HEK293 (cell line): ENCODE measurements around the gene LCN1.
"Not testable (repeated sequence)": the region's sequence is repeated elsewhere in the genome, so short reads cannot be mapped to it uniquely, and the experiment has no call there.

Source experiments
- CTCF ChIA-PET: fragments of 350-600 bp; formaldehyde crosslinking; extraction: SDS; loops from one replicate; lab custom pipeline; 2021; ENCODE audit warnings: antibody characterized with exemption; lab: Yijun Ruan, JAX
- POLR2A ChIA-PET: fragments of 300-600 bp; formaldehyde crosslinking; extraction: SDS; loops from one replicate; lab custom pipeline; 2020; ENCODE audit warnings: antibody characterized with exemption, inconsistent platforms; lab: Yijun Ruan, JAX
- H3K27ac ChIP-seq: fragments of 200-500 bp; sonication (Bioruptor generic); 2 replicates; pipeline ENCODE4 v1.5.1; 2014; ENCODE audit warnings: low read depth, low read length, control low read depth, inconsistent platforms; ENCODE audit errors: extremely low read depth
- H3K36me3 ChIP-seq, 2 experiments: fragments of 200-500 bp in 1 of 2; sonication (Bioruptor generic) in 1 of 2; 1 replicate in 1 of 2; 2 replicates in 1 of 2; pipeline ENCODE4 v1.5.1; 2014 to 2017; ENCODE audit warnings: inconsistent platforms in 2 of 2, low read length in 2 of 2; ENCODE audit not compliant: control insufficient read depth in 2 of 2, insufficient read depth in 1 of 2
- H3K4me1 ChIP-seq: fragments of 200-500 bp; sonication (Bioruptor generic); 2 replicates; pipeline ENCODE4 v1.5.1; 2014; ENCODE audit warnings: mild to moderate bottlenecking, low read length, inconsistent platforms; ENCODE audit not compliant: control insufficient read depth, insufficient read depth
- H3K4me3 ChIP-seq: 2 replicates; pipeline ENCODE4 v1.5.1; 2011; ENCODE audit warnings: low read depth, mild to moderate bottlenecking, control low read depth, low read length, moderate library complexity
- H3K9me3 ChIP-seq: fragments of 200-500 bp; sonication (Bioruptor generic); 2 replicates; pipeline ENCODE4 v1.5.1; 2014; ENCODE audit warnings: low read depth, low read length, inconsistent platforms; ENCODE audit not compliant: control insufficient read depth, insufficient read depth
- GLIS1 ChIP-seq: fragments of 450-650 bp; formaldehyde crosslinking; IDR thresholded peaks from 2 replicates; pipeline ENCODE4 v1.5.1; 2016; ENCODE audit warnings: missing biosample characterization, missing genetic modification characterization
- MYNN ChIP-seq: fragments of 450-650 bp; formaldehyde crosslinking; IDR thresholded peaks from 2 replicates; pipeline ENCODE4 v1.5.1; 2016; ENCODE audit warnings: missing biosample characterization, missing genetic modification characterization, borderline replicate concordance
- YY1 ChIP-seq: fragments of 450-650 bp; formaldehyde crosslinking; IDR thresholded peaks from 2 replicates; pipeline ENCODE4 v1.5.1; 2018; ENCODE audit warnings: missing biosample characterization, missing genetic modification characterization
- ZFHX2 ChIP-seq: fragments of 450-650 bp; formaldehyde crosslinking; conservative IDR thresholded peaks from 2 replicates; pipeline ENCODE4 v1.5.1; 2016; ENCODE audit warnings: missing biosample characterization, missing genetic modification characterization
- ZNF174 ChIP-seq: fragments of 450-650 bp; formaldehyde crosslinking; IDR thresholded peaks from 2 replicates; pipeline ENCODE4 v1.5.0; 2017; ENCODE audit warnings: missing biosample characterization, mild to moderate bottlenecking, missing genetic modification characterization
- ZNF335 ChIP-seq: fragments of 450-650 bp; formaldehyde crosslinking; conservative IDR thresholded peaks from 2 replicates; pipeline ENCODE4 v1.5.1; 2016; ENCODE audit warnings: missing biosample characterization, missing genetic modification characterization
- ZNF549 ChIP-seq: fragments of 450-650 bp; IDR thresholded peaks from 2 replicates; pipeline ENCODE4 v1.5.1; 2018; ENCODE audit warnings: missing biosample characterization, missing genetic modification characterization, mild to moderate bottlenecking, inconsistent platforms, moderate library complexity
- ZNF555 ChIP-seq: fragments of 450-650 bp; formaldehyde crosslinking; conservative IDR thresholded peaks from 2 replicates; pipeline ENCODE4 v1.5.1; 2017; ENCODE audit warnings: missing biosample characterization, mild to moderate bottlenecking, missing genetic modification characterization, inconsistent platforms
- ZNF623 ChIP-seq: fragments of 450-650 bp; formaldehyde crosslinking; IDR thresholded peaks from 2 replicates; pipeline ENCODE4 v1.5.1; 2016; ENCODE audit warnings: missing biosample characterization, missing genetic modification characterization
- TF ChIP-seq, protein P1 (sequence below): fragments of 450-650 bp; formaldehyde crosslinking; IDR thresholded peaks from 2 replicates; pipeline ENCODE4 v1.5.0; 2017; ENCODE audit warnings: missing biosample characterization, missing genetic modification characterization, borderline replicate concordance
- TF ChIP-seq, protein P2 (sequence below): fragments of 450-650 bp; formaldehyde crosslinking; conservative IDR thresholded peaks from 2 replicates; pipeline ENCODE4 v1.5.1; 2016; ENCODE audit warnings: low read depth, missing biosample characterization, missing genetic modification characterization

LCN1 gene

DNA sequence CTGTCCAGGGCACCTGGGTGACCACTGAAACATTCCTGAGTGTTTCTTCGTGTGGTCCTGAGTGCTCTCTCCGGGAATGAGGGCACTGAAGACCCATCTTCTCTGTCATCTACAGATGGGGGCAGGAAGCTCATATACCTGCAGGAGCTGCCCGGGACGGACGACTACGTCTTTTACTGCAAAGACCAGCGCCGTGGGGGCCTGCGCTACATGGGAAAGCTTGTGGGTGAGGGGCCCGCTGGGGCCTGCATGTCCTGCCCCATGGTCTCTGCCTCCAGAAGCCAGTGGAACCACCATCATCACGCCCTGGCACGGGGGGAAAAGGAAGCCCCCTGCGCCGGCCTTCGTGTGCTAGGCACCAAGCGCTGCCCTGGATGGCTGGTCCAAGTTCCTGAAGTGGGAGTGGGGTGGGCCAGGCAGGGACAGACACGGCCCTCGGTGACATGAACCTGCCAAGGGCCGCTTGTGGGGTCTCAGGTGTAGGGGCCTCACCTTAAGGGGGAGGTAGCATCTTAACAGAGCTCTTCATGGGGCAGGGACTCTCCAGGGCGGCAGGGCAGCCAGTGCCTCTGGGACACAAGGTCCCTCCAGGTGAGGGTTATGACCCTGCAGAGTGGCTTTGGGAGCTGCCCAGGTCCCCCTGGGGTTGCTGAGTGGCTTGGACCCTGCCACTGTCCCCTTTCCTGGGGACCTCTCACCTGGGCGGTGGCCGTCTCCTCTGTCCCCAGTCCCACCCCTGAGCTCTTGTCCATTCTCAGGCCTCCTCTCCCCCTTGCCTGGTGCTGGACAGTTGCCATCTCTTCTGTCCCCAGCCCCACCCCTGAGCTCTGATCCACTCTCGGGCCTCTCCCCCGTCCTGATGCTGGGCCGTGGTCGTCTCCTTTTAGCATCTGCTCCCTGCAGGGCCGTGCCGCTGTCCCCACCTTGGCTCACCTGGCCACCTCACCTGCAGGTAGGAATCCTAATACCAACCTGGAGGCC, 26.8 kb downstream of the LCN1 start:
- no peaks in the 10 kb centered on the region for H3K4me1 ChIP-seq
- TF ChIP-seq ZNF623 (no peak), ZNF174 (no peak), ZNF335 (tag by site-specific recombination) (no peak), ZNF549 (tag by site-specific recombination) (no peak), MYNN (tag by site-specific recombination) (no peak), ZNF555 (tag by site-specific recombination) (no peak)
- TF ChIP-seq, protein P1, sequence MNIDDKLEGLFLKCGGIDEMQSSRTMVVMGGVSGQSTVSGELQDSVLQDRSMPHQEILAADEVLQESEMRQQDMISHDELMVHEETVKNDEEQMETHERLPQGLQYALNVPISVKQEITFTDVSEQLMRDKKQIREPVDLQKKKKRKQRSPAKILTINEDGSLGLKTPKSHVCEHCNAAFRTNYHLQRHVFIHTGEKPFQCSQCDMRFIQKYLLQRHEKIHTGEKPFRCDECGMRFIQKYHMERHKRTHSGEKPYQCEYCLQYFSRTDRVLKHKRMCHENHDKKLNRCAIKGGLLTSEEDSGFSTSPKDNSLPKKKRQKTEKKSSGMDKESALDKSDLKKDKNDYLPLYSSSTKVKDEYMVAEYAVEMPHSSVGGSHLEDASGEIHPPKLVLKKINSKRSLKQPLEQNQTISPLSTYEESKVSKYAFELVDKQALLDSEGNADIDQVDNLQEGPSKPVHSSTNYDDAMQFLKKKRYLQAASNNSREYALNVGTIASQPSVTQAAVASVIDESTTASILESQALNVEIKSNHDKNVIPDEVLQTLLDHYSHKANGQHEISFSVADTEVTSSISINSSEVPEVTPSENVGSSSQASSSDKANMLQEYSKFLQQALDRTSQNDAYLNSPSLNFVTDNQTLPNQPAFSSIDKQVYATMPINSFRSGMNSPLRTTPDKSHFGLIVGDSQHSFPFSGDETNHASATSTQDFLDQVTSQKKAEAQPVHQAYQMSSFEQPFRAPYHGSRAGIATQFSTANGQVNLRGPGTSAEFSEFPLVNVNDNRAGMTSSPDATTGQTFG (tag by site-specific recombination): no peak
- TF ChIP-seq, protein P2, sequence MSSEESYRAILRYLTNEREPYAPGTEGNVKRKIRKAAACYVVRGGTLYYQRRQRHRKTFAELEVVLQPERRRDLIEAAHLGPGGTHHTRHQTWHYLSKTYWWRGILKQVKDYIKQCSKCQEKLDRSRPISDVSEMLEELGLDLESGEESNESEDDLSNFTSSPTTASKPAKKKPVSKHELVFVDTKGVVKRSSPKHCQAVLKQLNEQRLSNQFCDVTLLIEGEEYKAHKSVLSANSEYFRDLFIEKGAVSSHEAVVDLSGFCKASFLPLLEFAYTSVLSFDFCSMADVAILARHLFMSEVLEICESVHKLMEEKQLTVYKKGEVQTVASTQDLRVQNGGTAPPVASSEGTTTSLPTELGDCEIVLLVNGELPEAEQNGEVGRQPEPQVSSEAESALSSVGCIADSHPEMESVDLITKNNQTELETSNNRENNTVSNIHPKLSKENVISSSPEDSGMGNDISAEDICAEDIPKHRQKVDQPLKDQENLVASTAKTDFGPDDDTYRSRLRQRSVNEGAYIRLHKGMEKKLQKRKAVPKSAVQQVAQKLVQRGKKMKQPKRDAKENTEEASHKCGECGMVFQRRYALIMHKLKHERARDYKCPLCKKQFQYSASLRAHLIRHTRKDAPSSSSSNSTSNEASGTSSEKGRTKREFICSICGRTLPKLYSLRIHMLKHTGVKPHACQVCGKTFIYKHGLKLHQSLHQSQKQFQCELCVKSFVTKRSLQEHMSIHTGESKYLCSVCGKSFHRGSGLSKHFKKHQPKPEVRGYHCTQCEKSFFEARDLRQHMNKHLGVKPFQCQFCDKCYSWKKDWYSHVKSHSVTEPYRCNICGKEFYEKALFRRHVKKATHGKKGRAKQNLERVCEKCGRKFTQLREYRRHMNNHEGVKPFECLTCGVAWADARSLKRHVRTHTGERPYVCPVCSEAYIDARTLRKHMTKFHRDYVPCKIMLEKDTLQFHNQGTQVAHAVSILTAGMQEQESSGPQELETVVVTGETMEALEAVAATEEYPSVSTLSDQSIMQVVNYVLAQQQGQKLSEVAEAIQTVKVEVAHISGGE (tag by site-specific recombination): no peak
- H3K4me3 ChIP-seq: no peak overlapping the region
- ChIA-PET POLR2A (interaction anchor here (0.6 kb wide), 1 partner anchor 55 kb away, joined by 4 read pairs; no protein-coding TSS in a partner anchor), CTCF (no interaction called here)
- no peak overlapping the region for H3K27ac ChIP-seq
- H3K9me3 ChIP-seq: no peaks in the 10 kb centered on the region
- no peaks in the 10 kb centered on the region for H3K36me3 ChIP-seq

DNA sequence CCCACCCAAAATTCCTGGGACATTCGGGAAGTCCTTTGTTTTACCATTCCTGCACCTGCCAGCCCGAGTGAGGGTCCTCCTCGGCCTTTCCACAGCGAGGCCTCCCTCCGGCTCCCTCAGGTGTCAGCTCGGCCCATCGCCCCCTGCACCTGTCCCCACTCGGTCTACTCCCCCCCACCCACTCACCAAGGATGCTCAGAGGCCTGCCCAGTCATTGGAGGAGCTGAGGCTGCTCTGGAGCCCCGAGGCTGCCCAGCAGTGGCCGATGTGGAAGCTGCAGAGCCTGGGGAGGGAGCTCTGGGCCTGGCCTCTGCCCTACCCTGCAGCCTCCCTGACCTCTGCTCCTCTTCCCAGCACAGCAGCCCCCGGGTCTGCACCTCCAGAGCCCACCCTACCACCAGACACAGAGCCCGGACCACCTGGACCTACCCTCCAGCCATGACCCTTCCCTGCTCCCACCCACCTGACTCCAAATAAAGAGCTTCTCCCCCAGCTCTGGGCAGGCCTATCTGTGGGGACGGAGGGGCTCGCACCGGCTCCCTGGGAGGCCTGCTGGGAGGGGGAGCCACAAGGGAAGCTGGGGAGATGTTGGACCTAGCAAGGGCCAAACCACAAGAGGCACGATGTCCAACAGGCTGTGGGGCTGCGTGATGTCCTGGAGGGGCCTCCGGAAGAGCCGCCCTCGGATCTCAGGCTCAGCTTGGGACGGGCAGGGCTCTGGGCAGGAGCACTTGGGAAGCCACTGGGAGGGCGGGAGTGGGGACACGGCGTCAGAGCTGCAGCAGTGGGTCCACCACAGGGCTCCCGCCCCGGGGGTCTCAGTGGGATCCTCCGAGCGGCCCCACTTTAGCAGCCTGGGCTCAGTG, 28.5 kb downstream of the LCN1 start:
- H3K4me1 ChIP-seq, H3K27ac ChIP-seq, H3K9me3 ChIP-seq, CTCF ChIA-PET, H3K36me3 ChIP-seq, H3K4me3 ChIP-seq: not testable (repeated sequence)
- POLR2A ChIA-PET: interaction anchor here (0.6 kb wide), 2 partner anchors 74 to 414 kb away, joined by 4 to 5 read pairs; no protein-coding TSS in a partner anchor

DNA sequence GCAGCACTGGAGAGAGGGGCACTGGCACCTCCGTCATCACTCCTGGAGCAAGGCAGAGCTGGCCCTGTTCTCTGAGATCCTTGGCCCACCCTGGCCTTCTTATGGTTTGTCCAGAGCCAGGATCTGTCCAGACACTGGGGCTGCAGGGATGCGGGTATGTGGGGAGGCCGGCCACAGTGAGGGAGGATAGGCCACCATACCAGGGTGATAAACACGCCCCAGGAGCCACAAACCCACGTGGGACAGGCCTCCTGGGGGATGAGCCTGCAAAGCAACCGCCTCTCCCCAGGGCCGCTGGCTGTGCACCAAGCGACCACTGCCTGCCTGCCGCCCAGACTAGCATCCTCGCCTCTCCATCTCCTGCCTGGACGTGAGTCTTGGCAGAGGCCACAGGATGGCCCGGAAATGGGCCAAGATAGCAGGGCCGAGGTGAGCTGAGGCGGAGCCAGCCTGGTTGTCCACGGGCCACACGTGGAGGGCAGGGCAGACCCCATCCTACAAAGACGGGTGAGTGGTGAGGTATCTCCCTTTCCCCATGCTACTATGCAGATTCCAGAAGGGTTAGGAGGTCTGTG, 29.2 kb downstream of the LCN1 start:
- POLR2A ChIA-PET: interaction anchor here (0.6 kb wide), 1 partner anchor 75 kb away, joined by 4 read pairs; no protein-coding TSS in a partner anchor
- Histone ChIP-seq H3K4me1 (no peaks in the 10 kb centered on the region), H3K36me3 (no peaks in the 10 kb centered on the region), H3K4me3 (no peak overlapping the region)
- TF ChIP-seq GLIS1 (peak; percentile 16; the same call in 1 of the 2 replicates), YY1 (tag by site-specific recombination) (no peak), ZFHX2 (tag by site-specific recombination) (no peak)
- TF ChIP-seq, all 188 proteins: peak for 1
- CTCF ChIA-PET: no interaction called here
- Histone ChIP-seq H3K9me3 (no peaks in the 10 kb centered on the region), H3K27ac (no peak overlapping the region)
